NCI-H510A treated with DMSO at 0.1 percent for 48 hours (cell line): ENCODE results near the gene PLEKHG3.

ENCODE experiments used
- DNase-seq: peaks from one replicate; lab custom pipeline; 2025; lab: John Stamatoyannopoulos, UW

The PLEKHG3 gene

GRCh38 chr14:64786296-64787149 is 82.3 kb downstream of the PLEKHG3 start:
- DNase-seq: no peak

DNA sequence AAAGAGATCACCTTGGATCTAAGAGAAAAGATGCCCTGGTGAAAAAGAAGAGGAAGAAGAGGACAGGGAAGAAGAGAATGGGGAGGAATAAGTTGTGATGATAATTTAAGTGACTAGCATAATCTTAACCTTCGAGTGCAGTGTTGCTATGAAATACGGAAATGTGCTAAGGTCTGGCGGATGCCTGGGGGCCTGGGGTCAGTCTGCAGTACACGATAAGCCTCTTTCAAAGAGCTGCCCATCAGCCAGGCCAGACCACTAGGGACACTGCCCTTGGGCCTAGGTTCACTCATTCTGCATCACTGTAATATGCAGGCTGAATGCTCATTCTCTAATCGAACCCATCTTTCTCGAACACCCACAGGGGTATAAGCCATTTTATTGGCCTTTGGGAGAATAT is 83.4 kb downstream of the PLEKHG3 start:
- DNase-seq: no peak

DNA sequence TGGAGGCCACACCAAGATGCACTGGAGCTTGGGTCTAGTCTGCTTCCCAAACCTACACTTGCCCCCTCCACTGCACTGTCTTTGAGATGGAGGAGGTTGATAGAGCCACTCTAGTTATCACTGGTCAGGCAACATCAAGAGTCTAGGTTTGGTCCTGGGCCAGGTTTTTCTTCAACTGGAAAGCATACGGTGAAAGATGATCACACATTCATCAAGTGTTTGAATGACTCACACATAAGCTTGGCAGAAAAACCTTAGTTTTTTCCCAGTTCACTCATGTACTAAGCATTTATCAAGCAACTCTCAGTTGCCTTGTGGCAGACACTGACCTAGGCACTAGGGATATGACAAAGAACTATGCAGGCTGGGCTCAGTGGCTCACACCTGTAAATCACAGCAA is 84.5 kb downstream of the PLEKHG3 start:
- no peak for DNase-seq

GRCh38 chr14:64789696-64790095 is 85.5 kb downstream of the PLEKHG3 start:
- no peak for DNase-seq

GRCh38 chr14:64790478-64790877 is 86.3 kb downstream of the PLEKHG3 start:
- no peak for DNase-seq

DNA sequence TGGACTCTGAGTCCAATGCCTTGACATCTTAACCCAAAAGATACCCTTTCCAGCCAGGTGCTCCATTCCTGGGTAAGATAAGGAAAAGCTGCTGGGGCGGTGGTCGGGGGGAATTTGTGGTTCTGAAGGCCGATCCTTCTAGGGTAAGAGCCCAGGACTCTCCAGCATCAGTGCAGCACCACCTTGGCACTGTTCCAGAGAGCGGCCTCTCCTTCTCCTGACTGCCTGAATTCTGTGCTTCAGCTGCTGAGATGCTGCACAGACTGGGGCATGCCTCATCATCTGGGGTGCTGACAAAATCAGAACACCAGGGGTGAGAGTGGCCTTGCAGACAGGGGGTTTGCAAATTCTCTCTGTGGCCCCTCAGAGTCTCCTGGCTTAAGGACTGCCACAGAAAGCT is 88.0 kb downstream of the PLEKHG3 start:
- DNase-seq: no peak

DNA sequence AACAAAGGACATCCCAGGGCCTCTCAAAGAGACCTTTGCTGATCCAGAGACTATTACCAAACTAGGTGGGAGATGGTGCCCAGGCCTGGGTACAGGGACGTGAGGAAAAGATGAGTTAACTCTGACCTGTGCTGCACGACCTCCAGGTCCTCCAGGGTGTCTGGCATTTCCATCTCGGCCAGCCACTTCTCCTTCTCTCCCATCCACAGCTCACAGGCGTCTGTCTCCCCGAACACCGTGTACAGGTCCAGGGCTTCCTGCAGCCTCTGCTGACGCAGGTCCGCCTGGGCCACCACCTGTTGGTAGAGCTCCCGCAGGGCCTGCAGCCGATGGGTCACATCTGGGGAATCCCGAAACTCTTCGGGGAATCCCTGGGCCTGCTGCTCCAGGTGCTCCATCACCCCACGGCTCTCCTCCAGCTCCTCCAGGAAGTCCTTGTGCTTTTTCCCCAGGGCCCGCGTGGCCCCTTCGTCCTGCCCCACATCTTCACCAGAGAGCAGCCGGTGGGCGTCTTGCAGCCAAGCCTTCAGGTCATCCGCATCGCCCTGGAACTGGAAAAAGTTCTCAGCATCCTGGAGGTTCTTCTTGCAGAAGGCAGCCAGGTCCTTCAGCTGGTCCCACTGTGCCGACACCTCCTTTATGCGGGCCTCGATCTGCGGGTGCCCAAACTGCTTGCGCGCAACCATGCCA is 88.8 kb downstream of the PLEKHG3 start:
- DNase-seq: no peak

GRCh38 chr14:64795211-64795610 is 91.0 kb downstream of the PLEKHG3 start:
- no peak for DNase-seq

- no peak for DNase-seq
These were observed 91.7 kb downstream of the PLEKHG3 start for GRCh38 chr14:64795921-64796320.

DNA sequence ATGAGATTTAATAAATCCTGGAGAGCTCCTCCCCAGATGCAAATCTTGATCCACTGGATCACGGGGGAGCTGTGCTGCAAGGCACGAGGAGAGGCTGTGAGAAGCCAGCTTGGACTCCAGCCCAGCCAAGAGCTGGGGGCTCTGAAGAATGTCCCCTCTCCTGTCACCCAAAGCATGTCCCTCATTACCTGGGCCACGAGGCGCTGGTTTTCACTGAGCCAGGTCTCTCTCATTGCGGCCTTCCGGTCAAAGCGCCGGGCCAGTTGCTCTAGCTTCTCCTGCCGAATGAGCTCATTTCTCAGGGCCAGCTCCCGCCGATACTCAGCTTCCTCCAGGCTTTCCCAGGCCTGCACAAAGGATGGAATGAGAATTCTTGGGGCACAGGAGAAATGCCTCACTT is 92.1 kb downstream of the PLEKHG3 start:
- no peak for DNase-seq

GRCh38 chr14:64799555-64799954 is 95.3 kb downstream of the PLEKHG3 start:
- DNase-seq: no peak
